H9 (cell line): Measurements from ENCODE around the gene ZNF184. TPM values are rescaled to one million over a fixed set of nuclear protein-coding genes. Genes with fewer than 3 reads are reported as not detected.

ENCODE experiments used
- DNase-seq: peaks from one replicate; pipeline ENCODE4 v3.0.0-alpha.2; 2017
- H2AFZ ChIP-seq: one replicate; pipeline ENCODE4 v1.6.1; 2013; ENCODE audit warnings: mild to moderate bottlenecking, low read length, control low read depth, moderate library complexity
- H2AK5ac ChIP-seq: 2 replicates; pipeline ENCODE4 v1.6.1; 2013; ENCODE audit warnings: low read length, control low read depth, mixed read lengths; ENCODE audit not compliant: insufficient read length
- H2BK120ac ChIP-seq: one replicate; pipeline ENCODE4 v1.6.1; 2013; ENCODE audit warnings: low read depth, mild to moderate bottlenecking, low read length, control low read depth, inconsistent platforms; ENCODE audit not compliant: poor library complexity, severe bottlenecking
- H2BK12ac ChIP-seq: 2 replicates; pipeline ENCODE4 v1.6.1; 2013; ENCODE audit warnings: low read length, control low read depth, mixed read lengths, low read depth; ENCODE audit not compliant: insufficient read length
- H2BK15ac ChIP-seq: 2 replicates; pipeline ENCODE4 v1.6.1; 2013; ENCODE audit warnings: low read depth, low read length, control low read depth
- H2BK20ac ChIP-seq: one replicate; pipeline ENCODE4 v1.6.1; 2013; ENCODE audit warnings: low read depth, mild to moderate bottlenecking, low read length, control low read depth, inconsistent platforms; ENCODE audit not compliant: poor library complexity, severe bottlenecking
- H2BK5ac ChIP-seq: 2 replicates; pipeline ENCODE4 v1.6.1; 2013; ENCODE audit warnings: low read length, control low read depth, mixed read lengths; ENCODE audit not compliant: insufficient read length
- H3K14ac ChIP-seq: 2 replicates; pipeline ENCODE4 v1.6.1; 2013; ENCODE audit warnings: low read length, control low read depth; ENCODE audit not compliant: insufficient read depth
- H3K18ac ChIP-seq: 2 replicates; pipeline ENCODE4 v1.6.1; 2013; ENCODE audit warnings: low read depth, mild to moderate bottlenecking, mixed read lengths, low read length, control low read depth; ENCODE audit not compliant: insufficient read length
- H3K23ac ChIP-seq: 2 replicates; pipeline ENCODE4 v1.6.1; 2013; ENCODE audit warnings: low read length, control low read depth, mixed read lengths, low read depth; ENCODE audit not compliant: insufficient read length
- H3K23me2 ChIP-seq: 2 replicates; pipeline ENCODE4 v1.6.1; 2013; ENCODE audit warnings: low read depth, mild to moderate bottlenecking, mixed read lengths, low read length, control low read depth; ENCODE audit not compliant: insufficient read length, poor library complexity, severe bottlenecking
- H3K27ac ChIP-seq: 2 replicates; pipeline ENCODE4 v1.5.1; 2013; ENCODE audit warnings: low read length, control low read depth, mixed read lengths, low read depth; ENCODE audit not compliant: insufficient read length
- H3K27me3 ChIP-seq: 2 replicates; pipeline ENCODE4 v1.6.1; 2013; ENCODE audit warnings: low read length, control low read depth, inconsistent platforms; ENCODE audit not compliant: insufficient read depth
- H3K4ac ChIP-seq: 2 replicates; pipeline ENCODE4 v1.6.1; 2013; ENCODE audit warnings: low read depth, mild to moderate bottlenecking, control low read depth, inconsistent platforms, low read length, moderate library complexity
- H3K4me1 ChIP-seq: 2 replicates; pipeline ENCODE4 v1.6.1; 2013; ENCODE audit warnings: low read length, control low read depth, inconsistent platforms; ENCODE audit not compliant: insufficient read depth
- H3K4me2 ChIP-seq: 2 replicates; pipeline ENCODE4 v1.6.1; 2013; ENCODE audit warnings: low read length, control low read depth, mixed read lengths; ENCODE audit not compliant: insufficient read length, insufficient read depth
- H3K56ac ChIP-seq: 2 replicates; pipeline ENCODE4 v1.6.1; 2013; ENCODE audit warnings: low read depth, mild to moderate bottlenecking, mixed read lengths, low read length, control low read depth; ENCODE audit not compliant: insufficient read length
- H3K79me1 ChIP-seq: 2 replicates; pipeline ENCODE4 v1.6.1; 2013; ENCODE audit warnings: low read depth, mild to moderate bottlenecking, moderate library complexity, low read length, control low read depth, inconsistent platforms; ENCODE audit not compliant: insufficient read depth, poor library complexity, severe bottlenecking
- H3K79me2 ChIP-seq: 2 replicates; pipeline ENCODE4 v1.6.1; 2013; ENCODE audit warnings: low read length, control low read depth, inconsistent platforms; ENCODE audit not compliant: insufficient read depth
- H3K9ac ChIP-seq: 2 replicates; pipeline ENCODE4 v1.6.1; 2013; ENCODE audit warnings: low read length, control low read depth, mixed read lengths; ENCODE audit not compliant: insufficient read length; ENCODE audit errors: extremely low read depth
- H3K9me3 ChIP-seq: one replicate; pipeline ENCODE4 v1.6.1; 2013; ENCODE audit warnings: low read depth, low read length, inconsistent platforms; ENCODE audit not compliant: control insufficient read depth
- H3T11ph ChIP-seq: one replicate; pipeline ENCODE4 v1.6.1; 2013; ENCODE audit warnings: mild to moderate bottlenecking, low read length, control low read depth, inconsistent platforms
- H4K20me1 ChIP-seq: one replicate; pipeline ENCODE4 v1.6.1; 2013; ENCODE audit not compliant: control insufficient read depth, insufficient read length, insufficient read depth
- H4K5ac ChIP-seq: 2 replicates; pipeline ENCODE4 v1.6.1; 2013; ENCODE audit warnings: low read depth, mild to moderate bottlenecking, mixed read lengths, low read length, control low read depth; ENCODE audit not compliant: insufficient read length
- H4K8ac ChIP-seq: replicated peaks from 2 replicates; pipeline ENCODE4 v1.6.1; 2013; ENCODE audit warnings: low read length, control low read depth, mixed read lengths, low read depth; ENCODE audit not compliant: insufficient read length
- H4K91ac ChIP-seq: 2 replicates; pipeline ENCODE4 v1.6.1; 2013; ENCODE audit warnings: low read depth, mild to moderate bottlenecking, moderate library complexity, mixed read lengths, low read length, control low read depth; ENCODE audit not compliant: insufficient read length
- H3K27ac Mint-ChIP-seq, 3 experiments: 2 replicates in 2 of 3; 3 replicates in 1 of 3; pipeline ENCODE4 v1.8.0; 2020 to 2021; ENCODE audit warnings: mixed read lengths in 3 of 3, mild to moderate bottlenecking in 1 of 3, moderate library complexity in 1 of 3
- H3K27me3 Mint-ChIP-seq: 2 replicates; pipeline ENCODE4 v1.8.0; 2021; ENCODE audit warnings: low read depth, mild to moderate bottlenecking, moderate library complexity, mixed read lengths
- H3K36me3 Mint-ChIP-seq, 3 experiments: 2 replicates in 2 of 3; 3 replicates in 1 of 3; pipeline ENCODE4 v1.8.0; 2020 to 2021; ENCODE audit warnings: low read depth in 3 of 3, mixed read lengths in 3 of 3; ENCODE audit not compliant: insufficient read depth in 1 of 3
- H3K4me1 Mint-ChIP-seq, 2 experiments: 2 replicates each; pipeline ENCODE4 v1.8.0; 2020; ENCODE audit warnings: mixed read lengths in 2 of 2
- H3K4me3 Mint-ChIP-seq, 2 experiments: 2 replicates in 1 of 2; 3 replicates in 1 of 2; pipeline ENCODE4 v1.8.0; 2020 to 2021; ENCODE audit warnings: mild to moderate bottlenecking in 2 of 2, mixed read lengths in 2 of 2, moderate library complexity in 1 of 2
- H3K9me3 Mint-ChIP-seq, 2 experiments: 2 replicates in 1 of 2; 3 replicates in 1 of 2; pipeline ENCODE4 v1.8.0; 2020; ENCODE audit warnings: mild to moderate bottlenecking in 2 of 2, mixed read lengths in 2 of 2, moderate library complexity in 1 of 2
- CTCF ChIP-seq: fragments of 200-600 bp; sonication (generic); conservative IDR thresholded peaks from 3 replicates; pipeline ENCODE4 v1.8.0; 2021; ENCODE audit warnings: antibody characterized with exemption, mild to moderate bottlenecking
- WGBS: extraction: QIAGEN DNeasy Blood & Tissue Kit; methylation state at CpG from one replicate; pipeline ENCODE4 v1.1.7; 2013; ENCODE audit warnings: missing lambda C conversion rate, low lambda C conversion rate, mixed read lengths; ENCODE audit not compliant: insufficient read length; ENCODE audit errors: extremely low coverage; 5-methylcytosine and 5-hydroxymethylcytosine counted together
- total RNA-seq: library from RNA; stranded (reverse); gene quantifications from 2 replicates; pipeline ENCODE4 v1.2.1, GENCODE V29; 2021

The ZNF184 gene
- total RNA-seq, 1 experiment from 2014 or later, result 6.3 TPM

GRCh38 chr6:27501187-27501586, 28.3 kb upstream of the ZNF184 start:
- Histone ChIP-seq H4K91ac (no peak overlapping the region), H2AFZ (no peak overlapping the region), H2BK15ac (no peak overlapping the region), H3K23ac (no peak overlapping the region), H2BK12ac (no peak overlapping the region), H4K8ac (no peak overlapping the region), H3K27ac (no peak overlapping the region), H3K56ac (no peak overlapping the region), H3K4me1 (no peaks in the 10 kb centered on the region; the same call in 1 of the 2 replicates), H3K9ac (no peak overlapping the region), H3K79me1 (no peaks in the 10 kb centered on the region), H3K4me2 (no peak overlapping the region), H2BK120ac (no peak overlapping the region), H2BK20ac (no peak overlapping the region), H3K27me3 (no peaks in the 10 kb centered on the region), H3K18ac (no peak overlapping the region), H3K4ac (no peak overlapping the region), H4K5ac (no peak overlapping the region), H4K20me1 (no peaks in the 10 kb centered on the region), H2AK5ac (no peak overlapping the region), H3K23me2 (peaks cover 4% of the 10 kb centered on the region), H3K14ac (no peak overlapping the region), H3K79me2 (no peaks in the 10 kb centered on the region), H2BK5ac (no peak overlapping the region), H3T11ph (no peak overlapping the region), H3K9me3 (no peaks in the 10 kb centered on the region)
- H3K9me3 Mint-ChIP-seq, result peaks cover 0 to 2% of the 10 kb centered on the region in 2 experiments; a peak in 2 of 5 replicates
- TF ChIP-seq CTCF, result no peak
- DNase-seq, result no peak
- no CpG with 5 or more reads among the region's 2 CpGs for WGBS
- peaks cover 5% of the 10 kb centered on the region for H3K27me3 Mint-ChIP-seq
- H3K4me3 Mint-ChIP-seq, result no peak overlapping the region; a peak in 1 of 5 replicates
- no peak overlapping the region for H3K27ac Mint-ChIP-seq
- peaks cover 17 to 19% of the 10 kb centered on the region in 2 experiments for H3K4me1 Mint-ChIP-seq
- no peaks in the 10 kb centered on the region for H3K36me3 Mint-ChIP-seq
